Transverse colon (tissue), 4 donors: Measurements from ENCODE around the gene LRRC7. TPM values are rescaled to one million over a fixed set of nuclear protein-coding genes. Genes with fewer than 3 reads are reported as not detected.

Source experiments
- DNase-seq: peaks from one replicate; pipeline ENCODE4 v3.0.0-alpha.2; 2019
- H3K27ac ChIP-seq, 4 donors: fragments of 200-600 bp; sonication (generic); 2 replicates each; pipeline ENCODE4 v1.5.1; 2016 to 2018; ENCODE audit warnings: inconsistent platforms in 4 of 4
- H3K27me3 ChIP-seq: fragments of 200-600 bp; sonication (generic); 2 replicates; pipeline ENCODE4 v1.5.1; 2017; ENCODE audit warnings: inconsistent platforms
- H3K36me3 ChIP-seq, 4 donors: fragments of 200-600 bp; sonication (generic); 2 replicates each; pipeline ENCODE4 v1.5.1; 2017 to 2019; ENCODE audit warnings: inconsistent platforms in 4 of 4
- H3K4me1 ChIP-seq, 4 donors: fragments of 200-600 bp; sonication (generic); 2 replicates each; pipeline ENCODE4 v1.5.1; 2017 to 2020; ENCODE audit warnings: inconsistent platforms in 4 of 4
- H3K4me3 ChIP-seq, 4 donors: fragments of 200-600 bp; sonication (generic); 1 replicate in 1 of 4; 2 replicates in 3 of 4; pipeline versions ENCODE4 v1.5.1 to v1.6.1; 2017 to 2019; ENCODE audit warnings: inconsistent platforms in 4 of 4
- H3K9me3 ChIP-seq, 2 donors: fragments of 200-600 bp; sonication (generic); 2 replicates each; pipeline ENCODE4 v1.5.1; 2017 to 2019; ENCODE audit warnings: inconsistent platforms in 2 of 2
- CTCF ChIP-seq, 5 experiments: fragments of 200-600 bp in 3 of 5; fragments of 450-650 bp in 2 of 5; sonication (generic) in 3 of 5; IDR thresholded peaks; 1 replicate in 2 of 5; 2 replicates in 3 of 5; pipeline ENCODE4 v1.5.1; 2016 to 2017; ENCODE audit warnings: antibody characterized with exemption in 5 of 5, inconsistent platforms in 3 of 5, mild to moderate bottlenecking in 2 of 5, moderate library complexity in 1 of 5
- EP300 ChIP-seq: sonication (generic); formaldehyde crosslinking; IDR thresholded peaks from one replicate; pipeline ENCODE4 v1.6.1; 2017; ENCODE audit warnings: antibody characterized with exemption, low read depth
- POLR2A ChIP-seq: fragments of 450-650 bp; IDR thresholded peaks from one replicate; pipeline ENCODE4 v1.6.1; 2016; ENCODE audit warnings: antibody characterized with exemption, mild to moderate bottlenecking, moderate library complexity
- POLR2AphosphoS5 ChIP-seq, 3 donors: sonication (generic); formaldehyde crosslinking; IDR thresholded peaks; one replicate each; pipeline ENCODE4 v1.6.1; 2016; ENCODE audit warnings: antibody characterized with exemption in 3 of 3
- WGBS, 2 donors: methylation state at CpG; one replicate each; pipeline ENCODE4 v1.1.5; 2018; ENCODE audit warnings: low coverage in 1 of 2; 5-methylcytosine and 5-hydroxymethylcytosine counted together
- in situ Hi-C, 4 donors: fragments of 200-750 bp; cut with MboI; loops; one replicate each; pipeline versions ENCODE4 v1.15.0 to v1.15.1; 2017; ENCODE audit warnings: low sequenced_read_pairs in 3 of 4, low pct_ligation_motif_present in 1 of 4, low pct_unique_long_range_greater_than_20kb in 1 of 4
- intact Hi-C: fragments of 100-400 bp; cut with DNase I; formaldehyde crosslinking; loops from one replicate; pipeline ENCODE4 v1.15.1; 2023; ENCODE audit warnings: low total_unique reads
- total RNA-seq, 4 donors: library from RNA; depleted of rRNA; stranded (reverse); fragments of >200 nt; gene quantifications; one replicate each; pipeline ENCODE4 v1.1.0, GENCODE V29; 2016

LRRC7 gene
- total RNA-seq, 4 donors from 2014 or later = 0.32 to 1.1 TPM; not detected in 2

DNA sequence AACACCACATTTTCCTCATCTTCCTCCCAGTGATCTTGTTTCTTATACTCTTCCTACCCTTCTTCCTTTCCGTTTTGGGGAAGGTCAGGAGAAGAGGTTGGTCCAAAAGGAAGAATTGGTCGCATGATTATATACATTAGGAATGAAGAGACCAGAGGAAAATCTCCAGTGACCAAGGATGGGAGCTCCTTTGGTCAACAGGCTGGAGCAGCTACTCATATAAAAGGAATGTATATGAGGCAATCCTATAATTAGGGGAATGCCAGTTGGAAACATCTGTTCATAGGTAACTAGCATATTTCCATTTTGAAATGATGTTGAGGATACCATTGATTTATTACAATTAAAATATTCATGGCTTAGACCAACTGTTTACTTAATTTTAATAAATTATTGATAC is 523.2 kb downstream of the LRRC7 start:
- Histone ChIP-seq H3K27me3 (no peaks in the 10 kb centered on the region), H3K9me3 (no peaks in the 10 kb centered on the region), H3K27ac (no peak overlapping the region), H3K4me3 (no peak overlapping the region), H3K36me3 (no peaks in the 10 kb centered on the region), H3K4me1 (no peaks in the 10 kb centered on the region)
- TF ChIP-seq POLR2AphosphoS5 (IDR thresholded peaks at IDR 0.05) (no peak), POLR2A (no peak)
- no peak for DNase-seq
- intact Hi-C loops (no loop called here), in situ Hi-C loops (no loop called here)
- 83 to 85% methylated on average over 2 of the region's 2 CpGs for WGBS, 2 donors

DNA sequence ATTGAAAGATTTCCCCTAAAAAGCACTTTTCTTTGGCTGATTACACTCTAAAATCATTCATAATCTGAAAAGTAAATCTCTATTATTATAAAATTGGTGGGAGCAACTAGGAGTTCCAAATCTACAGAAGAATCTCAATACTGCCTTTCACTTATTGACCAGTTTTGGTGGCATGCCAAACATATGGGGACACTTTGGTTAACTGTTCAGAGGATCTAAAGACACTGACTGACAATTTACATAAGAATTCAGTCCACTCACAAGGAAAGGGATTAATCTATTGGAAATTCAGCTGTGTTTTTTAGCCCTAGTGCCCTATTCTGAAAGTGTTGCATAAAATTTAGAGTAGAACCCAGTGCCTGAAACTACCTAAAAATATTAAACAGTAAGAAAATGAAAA is 524.1 kb downstream of the LRRC7 start:
- H3K4me3 ChIP-seq = no peak overlapping the region
- no peak for TF ChIP-seq POLR2A
- H3K36me3 ChIP-seq = no peaks in the 10 kb centered on the region
- H3K27me3 ChIP-seq = no peaks in the 10 kb centered on the region
- DNase-seq = no peak
- in situ Hi-C loops = no loop called here
- no peak overlapping the region for H3K27ac ChIP-seq
- no peaks in the 10 kb centered on the region for H3K9me3 ChIP-seq
- intact Hi-C loops = no loop called here
- no peaks in the 10 kb centered on the region for H3K4me1 ChIP-seq

GRCh38 chr1:70092526-70092925 is 524.8 kb downstream of the LRRC7 start:
- DNase-seq = no peak
- H3K36me3 ChIP-seq = no peaks in the 10 kb centered on the region
- H3K27ac ChIP-seq = no peak overlapping the region
- no peaks in the 10 kb centered on the region for H3K9me3 ChIP-seq
- intact Hi-C loops = no loop called here
- no peaks in the 10 kb centered on the region for H3K27me3 ChIP-seq
- TF ChIP-seq POLR2AphosphoS5 (IDR thresholded peaks at IDR 0.05) = no peak
- TF ChIP-seq POLR2A = no peak
- TF ChIP-seq CTCF (IDR thresholded peaks at IDR 0.05) = no peak
- TF ChIP-seq EP300 = no peak
- 69 to 75% methylated on average over 3 of the region's 3 CpGs for WGBS, 2 donors
- no peak overlapping the region for H3K4me3 ChIP-seq
- no peaks in the 10 kb centered on the region for H3K4me1 ChIP-seq
- in situ Hi-C loops = no loop called here

DNA sequence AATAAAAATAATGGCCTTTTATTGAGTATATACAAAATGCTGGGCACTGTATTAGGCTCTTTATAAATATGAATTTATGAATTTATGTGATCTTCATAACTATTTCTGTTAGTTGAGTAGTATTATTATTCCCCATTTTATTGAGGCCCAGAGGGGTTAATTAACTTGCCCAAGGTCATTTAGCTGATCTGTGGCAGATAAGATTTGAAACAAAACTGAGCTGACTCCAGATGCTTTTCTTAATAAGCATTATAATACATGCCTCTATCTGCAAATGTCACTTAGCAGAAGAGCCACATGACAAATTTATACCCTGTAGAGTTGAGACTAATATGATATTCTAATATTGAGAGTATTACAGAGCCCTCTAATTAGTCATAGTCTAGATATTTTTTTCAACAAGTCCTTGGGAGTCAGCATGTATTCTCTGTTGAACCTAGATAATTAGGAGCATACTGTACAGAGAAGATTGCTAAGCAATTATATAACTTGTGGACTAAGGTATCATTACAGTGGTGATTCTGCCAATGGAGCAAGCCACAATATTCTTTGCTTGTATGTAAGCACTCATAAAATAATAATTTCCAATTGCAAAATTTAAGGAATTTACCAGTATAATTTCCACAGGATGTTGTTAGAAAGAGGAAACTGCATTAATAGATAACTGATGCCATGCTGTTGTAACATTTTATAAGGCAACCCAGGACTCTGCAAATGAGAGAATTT is 525.7 kb downstream of the LRRC7 start:
- no peak overlapping the region for H3K4me3 ChIP-seq
- H3K27ac ChIP-seq = no peak overlapping the region
- H3K27me3 ChIP-seq = no peaks in the 10 kb centered on the region
- intact Hi-C loops (no loop called here), in situ Hi-C loops (no loop called here)
- TF ChIP-seq POLR2AphosphoS5 (IDR thresholded peaks at IDR 0.05) (no peak), POLR2A (no peak), EP300 (no peak), CTCF (IDR thresholded peaks at IDR 0.05) (no peak)
- H3K4me1 ChIP-seq = no peaks in the 10 kb centered on the region
- H3K36me3 ChIP-seq = no peaks in the 10 kb centered on the region
- DNase-seq = no peak
- H3K9me3 ChIP-seq = no peaks in the 10 kb centered on the region

- WGBS, 2 donors = 69 to 89% methylated on average over 1 to 2 of the region's 2 CpGs
- H3K27me3 ChIP-seq = no peaks in the 10 kb centered on the region
- H3K9me3 ChIP-seq = no peaks in the 10 kb centered on the region
- H3K4me3 ChIP-seq = no peak overlapping the region
- H3K27ac ChIP-seq = no peak overlapping the region
- in situ Hi-C loops (no loop called here), intact Hi-C loops (no loop called here)
- H3K36me3 ChIP-seq = no peaks in the 10 kb centered on the region
- no peaks in the 10 kb centered on the region for H3K4me1 ChIP-seq
- DNase-seq = no peak
- TF ChIP-seq POLR2A (no peak), CTCF (IDR thresholded peaks at IDR 0.05) (no peak), POLR2AphosphoS5 (IDR thresholded peaks at IDR 0.05) (no peak), EP300 (no peak)
Observed at GRCh38 chr1:70101231-70101630, 533.5 kb downstream of the LRRC7 start.
